K562 (cell line): ENCODE data around the gene LCN15.

Source experiments
- ARHGAP35 ChIP-seq: fragments of 450-650 bp; IDR thresholded peaks from 2 replicates; pipeline ENCODE4 v1.6.1; 2018; ENCODE audit not compliant: partially characterized antibody
- ARID2 ChIP-seq: fragments of 450-650 bp; IDR thresholded peaks from 2 replicates; pipeline ENCODE4 v1.6.1; 2017; ENCODE audit warnings: antibody characterized with exemption, mild to moderate bottlenecking
- CREM ChIP-seq: IDR thresholded peaks from 2 replicates; pipeline ENCODE4 v1.6.1; 2014; ENCODE audit warnings: antibody characterized with exemption, low read depth
- CTCF ChIP-seq, 3 experiments: IDR thresholded peaks in 2 of 3; conservative IDR thresholded peaks in 1 of 3; 2 replicates each; pipeline ENCODE4 v1.5.1; 2011 to 2012; ENCODE audit warnings: low read length in 3 of 3, mild to moderate bottlenecking in 3 of 3, control low read depth in 2 of 3, improper control_type of control experiment in 1 of 3, inconsistent platforms in 1 of 3, low read depth in 1 of 3, mixed read lengths in 1 of 3, moderate library complexity in 1 of 3; ENCODE audit not compliant: insufficient read depth in 2 of 3
- PBX2 ChIP-seq, 2 experiments: IDR thresholded peaks in 1 of 2; conservative IDR thresholded peaks in 1 of 2; 2 replicates each; pipeline ENCODE4 v1.6.1; 2016; ENCODE audit warnings: low read depth in 2 of 2, mild to moderate bottlenecking in 1 of 2, missing compliant biosample characterization in 1 of 2, missing genetic modification characterization in 1 of 2, moderate library complexity in 1 of 2
- PRPF4 ChIP-seq: fragments of 200-400 bp; formaldehyde crosslinking; IDR thresholded peaks from one replicate; pipeline ENCODE4 v1.6.1; 2017; ENCODE audit warnings: low read length, low read depth, mild to moderate bottlenecking; ENCODE audit not compliant: insufficient read depth, poor library complexity, severe bottlenecking
- ZNF121 ChIP-seq: sonication (generic); formaldehyde crosslinking; conservative IDR thresholded peaks from 2 replicates; pipeline ENCODE4 v1.8.0; 2022; ENCODE audit warnings: missing genetic modification reagents

- TF ChIP-seq CREM (0 out of 2 replicates have a peak, but pooled peaks have one; percentile 44), ARHGAP35 (no peak), CTCF (IDR thresholded peaks at IDR 0.05 in 2 of 3, conservative IDR thresholded peaks at IDR 0.05 in 1 of 3; ENCODE audit: insufficient read depth in 2 of 3, low read depth in 1 of 3, low read length in 3 of 3) (no peak), ARID2 (no peak), PBX2 (CRISPR knock-in tag; IDR thresholded peaks at IDR 0.05; ENCODE audit: low read depth) (no peak), PBX2 (tag; conservative IDR thresholded peaks at IDR 0.05; ENCODE audit: low read depth) (no peak), PRPF4 (no peak), ZNF121 (no peak)
Observed at GRCh38 chr9:136773386-136774044, 9.2 kb upstream of the LCN15 start.
